Mesothelial cell of epicardium (in vitro differentiated cells): Measurements from ENCODE around the gene CELF2. TPM values are rescaled to one million over a fixed set of nuclear protein-coding genes. Genes with fewer than 3 reads are reported as not detected.

Source experiments
- DNase-seq, 2 experiments: peaks; one replicate each; pipeline ENCODE4 v3.0.0; 2021; ENCODE audit warnings: low spot score in 2 of 2; ENCODE audit not compliant: unreplicated experiment in 2 of 2
- H3K27ac Mint-ChIP-seq: 2 replicates; pipeline ENCODE4 v1.8.0; 2021; ENCODE audit warnings: mixed read lengths
- H3K27me3 Mint-ChIP-seq: 2 replicates; pipeline ENCODE4 v1.8.0; 2021; ENCODE audit warnings: low read depth, mixed read lengths
- H3K36me3 Mint-ChIP-seq: 2 replicates; pipeline ENCODE4 v1.8.0; 2021; ENCODE audit warnings: mixed read lengths
- H3K4me1 Mint-ChIP-seq: 2 replicates; pipeline ENCODE4 v1.8.0; 2021; ENCODE audit warnings: mixed read lengths
- H3K4me3 Mint-ChIP-seq: 2 replicates; pipeline ENCODE4 v1.8.0; 2021; ENCODE audit warnings: mild to moderate bottlenecking, moderate library complexity, mixed read lengths
- H3K9me3 Mint-ChIP-seq: 2 replicates; pipeline ENCODE4 v1.8.0; 2021; ENCODE audit warnings: mixed read lengths
- CTCF ChIP-seq: fragments of 200-600 bp; sonication (generic); IDR thresholded peaks from one replicate; pipeline ENCODE4 v1.5.0; 2021; ENCODE audit warnings: antibody characterized with exemption; ENCODE audit not compliant: unreplicated experiment
- total RNA-seq: library from RNA; stranded (reverse); gene quantifications from 3 replicates; pipeline ENCODE4 v1.2.1, GENCODE V29; 2021

The CELF2 gene
- total RNA-seq, 1 donor from 2014 or later: 24.0 TPM

- Mint-ChIP-seq H3K4me1 (peaks cover 12% of the 10 kb centered on the region), H3K27me3 (peaks cover 41% of the 10 kb centered on the region), H3K27ac (no peak overlapping the region), H3K36me3 (no peaks in the 10 kb centered on the region), H3K4me3 (no peak overlapping the region), H3K9me3 (peaks cover 14% of the 10 kb centered on the region)
- no peak for DNase-seq
- TF ChIP-seq CTCF: no peak
Measured at GRCh38 chr10:11191678-11192077, 174.0 kb downstream of the CELF2 start.

DNA sequence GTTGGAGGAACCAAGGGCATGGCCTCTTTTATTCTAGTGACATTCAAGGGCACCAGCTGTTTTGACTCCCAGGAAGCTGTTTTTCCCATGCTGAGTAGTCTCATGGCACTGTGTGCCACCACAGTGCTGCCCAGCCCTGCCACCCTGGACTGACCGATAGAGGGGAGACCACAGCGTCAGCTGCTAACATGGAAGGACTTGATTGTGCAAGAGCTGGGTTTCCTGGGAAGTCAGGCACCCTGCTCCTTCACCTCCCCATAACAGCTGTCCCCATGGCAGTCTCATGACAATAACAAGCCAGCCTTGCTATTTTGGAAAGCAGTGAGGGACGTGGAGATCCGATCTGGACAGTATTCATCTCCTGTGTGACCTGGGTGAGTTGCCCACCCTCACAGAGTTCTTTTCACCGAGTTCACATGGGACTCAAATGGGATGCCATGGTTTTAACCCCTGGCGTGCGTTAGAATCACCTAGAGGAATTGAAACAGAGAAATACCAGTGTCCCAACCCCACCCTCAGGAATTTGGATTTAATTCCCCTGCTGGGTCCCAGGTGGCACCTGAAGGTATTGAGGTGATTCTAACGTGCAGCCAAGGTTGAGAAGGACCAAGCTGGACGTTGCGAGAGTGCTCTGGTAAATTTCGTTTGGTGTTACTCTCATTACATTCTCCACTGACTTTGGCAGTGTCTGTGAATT is 174.8 kb downstream of the CELF2 start:
- Mint-ChIP-seq H3K27me3 (peaks cover 45% of the 10 kb centered on the region), H3K4me1 (peaks cover 17% of the 10 kb centered on the region), H3K27ac (no peak overlapping the region), H3K9me3 (peaks cover 11% of the 10 kb centered on the region), H3K4me3 (no peak overlapping the region), H3K36me3 (no peaks in the 10 kb centered on the region)
- no peak for DNase-seq
- TF ChIP-seq CTCF: no peak

DNA sequence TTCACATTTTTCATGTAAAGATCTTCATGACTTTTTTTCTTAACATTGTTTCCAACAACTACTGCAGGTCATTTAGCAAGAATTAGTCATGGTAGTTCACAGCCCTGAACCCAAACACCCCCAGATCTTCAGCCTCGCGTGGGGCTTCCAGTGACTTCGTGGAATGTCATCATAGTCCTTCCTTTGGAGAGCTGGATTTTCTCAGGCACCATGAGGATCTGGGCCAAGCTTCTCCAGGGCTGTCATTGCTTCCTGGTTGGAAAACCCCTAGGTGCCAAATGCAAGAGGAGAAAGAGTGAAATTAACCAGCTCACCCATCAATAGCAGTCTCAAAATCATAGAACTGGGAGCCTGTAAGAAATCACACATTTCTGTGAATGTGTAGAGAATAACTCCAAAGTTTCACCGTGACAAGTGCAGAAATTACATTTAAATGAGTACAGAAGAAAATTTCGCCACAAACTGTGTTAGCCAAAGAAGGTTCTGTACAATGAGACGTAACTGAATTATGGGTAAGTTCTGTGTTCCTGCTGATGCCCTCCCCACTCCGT is 175.4 kb downstream of the CELF2 start:
- Mint-ChIP-seq H3K27me3 (peaks cover 45% of the 10 kb centered on the region), H3K4me3 (no peak overlapping the region), H3K9me3 (peaks cover 7% of the 10 kb centered on the region), H3K4me1 (peaks cover 19% of the 10 kb centered on the region), H3K36me3 (no peaks in the 10 kb centered on the region), H3K27ac (no peak overlapping the region)
- TF ChIP-seq CTCF: no peak
- DNase-seq: no peak

GRCh38 chr10:11194859-11195586 is 177.4 kb downstream of the CELF2 start:
- no peak for TF ChIP-seq CTCF
- H3K36me3 Mint-ChIP-seq: no peaks in the 10 kb centered on the region
- H3K4me1 Mint-ChIP-seq: peaks cover 13% of the 10 kb centered on the region
- no peaks in the 10 kb centered on the region for H3K9me3 Mint-ChIP-seq
- H3K27ac Mint-ChIP-seq: no peak overlapping the region
- no peak overlapping the region for H3K4me3 Mint-ChIP-seq
- H3K27me3 Mint-ChIP-seq: peaks cover 49% of the 10 kb centered on the region
- no peak for DNase-seq

GRCh38 chr10:11195623-11196022 is 178.0 kb downstream of the CELF2 start:
- no peaks in the 10 kb centered on the region for H3K9me3 Mint-ChIP-seq
- H3K4me3 Mint-ChIP-seq: no peak overlapping the region
- peaks cover 10% of the 10 kb centered on the region for H3K4me1 Mint-ChIP-seq
- H3K27ac Mint-ChIP-seq: no peak overlapping the region
- no peaks in the 10 kb centered on the region for H3K36me3 Mint-ChIP-seq
- no peak for DNase-seq
- TF ChIP-seq CTCF: no peak
- H3K27me3 Mint-ChIP-seq: peaks cover 55% of the 10 kb centered on the region
